ENCODE data around the gene DCDC2.
"Not testable (repeated sequence)": the region's sequence is repeated elsewhere in the genome, so short reads cannot be mapped to it uniquely, and the experiment has no call there.

The DCDC2 gene

DNA sequence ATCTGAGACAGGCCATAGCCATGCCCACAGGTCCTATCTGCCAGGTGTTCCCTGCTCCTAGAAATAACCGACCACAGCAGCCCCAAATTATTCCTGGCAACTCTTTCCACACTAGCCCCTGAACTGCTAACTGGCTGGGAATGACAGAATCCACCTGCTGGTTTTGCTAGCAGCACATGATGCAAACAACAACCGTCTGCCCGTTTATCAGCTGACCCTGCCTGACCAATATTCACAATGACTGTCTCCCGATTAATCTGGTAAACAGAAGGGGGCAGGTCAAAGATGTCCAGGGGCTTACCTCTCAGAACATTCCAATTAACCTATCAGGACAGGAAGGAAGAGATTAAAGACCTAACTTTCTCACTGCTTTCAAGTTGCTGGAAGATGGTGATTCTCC is 130.3 kb downstream of the DCDC2 start:
- no peak for DNase-seq (ENCODE audit: low read depth in 1 of 2, low spot score in 1 of 2)

DNA sequence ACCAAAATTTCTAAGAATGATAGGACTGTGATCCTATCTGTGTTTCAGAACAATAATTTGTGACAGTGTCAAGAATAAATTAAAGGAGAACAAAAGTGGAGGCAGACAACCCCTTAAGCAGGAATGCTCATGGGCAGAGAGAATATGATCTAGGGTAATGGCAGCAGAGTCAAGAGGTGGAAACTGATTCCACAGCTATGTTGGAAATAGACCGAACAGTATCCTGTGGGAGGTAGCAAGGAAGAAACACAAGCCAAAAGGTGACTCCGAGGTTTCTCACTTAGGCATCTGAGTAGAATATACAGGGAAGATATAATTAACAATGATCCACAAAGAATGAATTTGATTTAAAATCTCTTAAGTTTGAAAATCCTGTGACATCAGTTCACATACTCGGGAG is 131.3 kb downstream of the DCDC2 start:
- no peak for DNase-seq (ENCODE audit: low read depth in 1 of 2, low spot score in 1 of 2)

- no peak for DNase-seq (ENCODE audit: low read depth in 1 of 2, low spot score in 1 of 2)
Observed at GRCh38 chr6:24225838-24226237, 132.0 kb downstream of the DCDC2 start.

DNA sequence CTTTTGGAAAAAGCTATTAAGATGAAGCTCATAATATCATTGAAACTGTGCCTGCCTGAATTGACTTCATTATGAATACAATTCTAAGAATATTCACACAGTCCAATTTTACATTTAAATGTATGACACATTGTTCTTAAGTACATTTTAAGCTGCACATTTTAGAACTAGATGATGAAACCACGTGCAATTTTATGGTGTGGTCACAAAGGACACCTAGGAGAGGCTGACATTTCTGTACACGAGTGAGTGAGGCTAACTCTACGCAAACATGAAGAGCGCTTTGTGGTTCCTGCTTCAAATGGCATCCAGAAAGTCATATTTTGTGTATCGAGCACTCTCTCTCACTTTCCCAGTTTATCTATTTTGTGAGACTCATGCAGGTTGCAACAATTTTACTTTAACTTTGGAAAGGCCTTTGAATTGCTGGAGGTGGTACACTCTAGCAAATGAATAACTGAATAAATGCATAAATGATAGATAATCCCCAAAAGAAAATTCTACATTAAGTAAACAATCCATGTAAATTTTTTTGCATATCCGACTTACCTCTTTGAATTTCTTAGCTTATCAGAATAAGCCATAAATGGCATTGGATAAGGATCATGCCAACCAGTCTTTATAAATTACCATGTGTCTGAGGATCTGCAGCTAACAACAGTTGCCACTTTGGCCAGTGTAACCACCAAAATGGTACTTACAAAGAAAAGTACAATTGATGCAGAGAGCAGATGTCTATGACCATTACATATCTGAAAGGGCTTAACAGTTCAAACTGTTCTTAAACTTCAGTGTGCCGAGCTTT is 134.5 kb downstream of the DCDC2 start:
- no peak for DNase-seq (ENCODE audit: low read depth in 1 of 2, low spot score in 1 of 2)

GRCh38 chr6:24219670-24220069 is 138.2 kb downstream of the DCDC2 start:
- no peak for DNase-seq (ENCODE audit: low read depth in 1 of 2, low spot score in 1 of 2)

GRCh38 chr6:24214984-24215383 is 142.9 kb downstream of the DCDC2 start:
- no peak for DNase-seq (ENCODE audit: low read depth in 1 of 2, low spot score in 1 of 2)

DNA sequence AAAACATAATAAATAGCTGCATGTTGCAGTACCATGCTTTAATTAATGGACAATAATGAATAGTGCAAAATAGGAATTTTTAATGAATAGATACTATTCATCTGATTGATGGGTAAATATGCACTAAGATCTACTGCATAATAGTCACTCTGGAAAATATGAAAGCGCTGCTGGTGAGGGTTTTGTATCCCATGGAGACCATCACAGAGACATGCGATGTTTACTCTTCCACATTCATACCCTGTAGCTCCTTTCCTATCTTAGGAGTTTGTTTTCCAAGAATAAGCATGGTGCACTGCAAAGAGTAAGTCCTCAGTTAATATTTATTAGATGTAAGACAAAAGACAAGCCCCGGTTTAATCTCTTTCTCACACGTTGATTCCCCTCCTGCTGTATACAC is 150.4 kb downstream of the DCDC2 start:
- no peak for DNase-seq (ENCODE audit: low read depth in 1 of 2, low spot score in 1 of 2)

DNA sequence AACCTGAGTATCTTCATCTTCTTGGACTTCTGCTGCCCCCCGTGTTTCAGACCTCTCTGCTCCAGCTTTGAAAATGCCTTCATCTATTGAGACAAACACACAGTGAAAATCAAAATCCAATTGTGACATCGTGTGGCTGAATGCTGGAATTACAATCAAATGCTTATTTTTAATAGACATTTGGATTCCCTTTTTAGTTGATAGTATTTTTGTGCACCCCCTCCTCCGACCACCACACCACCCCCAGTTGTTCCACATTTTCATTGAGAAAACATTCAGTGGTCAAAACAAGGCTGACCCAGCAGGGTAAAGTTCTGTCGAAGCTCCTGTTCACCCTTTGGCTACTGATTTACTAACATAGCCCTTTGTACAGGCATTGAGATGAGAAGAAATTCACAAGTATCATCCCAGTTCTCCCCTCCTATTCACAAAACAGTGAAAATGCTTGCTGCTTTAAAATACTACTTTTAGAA is 152.8 kb downstream of the DCDC2 start:
- no peak for DNase-seq (ENCODE audit: low read depth in 1 of 2, low spot score in 1 of 2)

DNA sequence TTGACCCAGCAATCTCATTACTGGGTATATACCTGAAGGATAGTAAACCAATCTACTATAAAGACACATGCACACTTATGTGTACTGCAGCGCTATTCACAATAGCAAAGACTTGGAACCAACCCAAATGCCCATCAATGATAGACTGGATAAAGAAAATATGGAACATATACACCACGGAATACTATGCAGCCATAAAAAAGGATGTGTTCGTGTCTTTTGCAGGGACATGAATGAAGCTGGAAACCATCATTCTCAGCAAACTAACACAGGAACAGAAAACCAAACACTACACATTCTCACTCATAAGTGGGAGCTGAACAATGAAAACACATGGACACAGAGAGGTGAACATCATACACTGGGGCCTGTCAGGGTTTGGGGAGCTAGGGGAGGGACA is 153.7 kb downstream of the DCDC2 start:
- not testable (repeated sequence) for DNase-seq (ENCODE audit: low read depth in 1 of 2, low spot score in 1 of 2)

DNA sequence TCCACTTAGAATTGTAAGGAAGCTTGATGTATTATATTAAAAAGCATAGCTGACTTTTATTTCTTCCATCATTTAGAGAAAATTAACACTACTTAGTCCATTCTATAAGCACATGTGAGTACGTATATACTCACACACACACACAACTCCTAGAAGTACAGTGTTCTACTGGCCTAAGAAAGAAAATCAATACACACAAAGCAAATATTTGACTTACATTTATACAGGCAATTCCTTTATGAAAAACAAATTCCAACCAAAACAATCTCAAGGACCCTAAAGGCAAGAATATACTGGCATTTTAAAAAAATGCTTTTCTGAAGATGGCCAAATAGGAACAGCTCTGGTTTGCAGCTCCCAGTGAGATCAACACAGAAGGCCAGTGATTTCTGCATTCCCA is 160.0 kb downstream of the DCDC2 start:
- no peak for DNase-seq (ENCODE audit: low read depth in 1 of 2, low spot score in 1 of 2)

GRCh38 chr6:24195836-24196597 is 161.8 kb downstream of the DCDC2 start:
- no peak for DNase-seq (ENCODE audit: low read depth in 1 of 2, low spot score in 1 of 2)

GRCh38 chr6:24194978-24195700 is 162.7 kb downstream of the DCDC2 start:
- no peak for DNase-seq (ENCODE audit: low read depth in 1 of 2, low spot score in 1 of 2)

- no peak for DNase-seq (ENCODE audit: low read depth in 1 of 2, low spot score in 1 of 2)
Observed at GRCh38 chr6:24193364-24193763, 164.5 kb downstream of the DCDC2 start.

DNA sequence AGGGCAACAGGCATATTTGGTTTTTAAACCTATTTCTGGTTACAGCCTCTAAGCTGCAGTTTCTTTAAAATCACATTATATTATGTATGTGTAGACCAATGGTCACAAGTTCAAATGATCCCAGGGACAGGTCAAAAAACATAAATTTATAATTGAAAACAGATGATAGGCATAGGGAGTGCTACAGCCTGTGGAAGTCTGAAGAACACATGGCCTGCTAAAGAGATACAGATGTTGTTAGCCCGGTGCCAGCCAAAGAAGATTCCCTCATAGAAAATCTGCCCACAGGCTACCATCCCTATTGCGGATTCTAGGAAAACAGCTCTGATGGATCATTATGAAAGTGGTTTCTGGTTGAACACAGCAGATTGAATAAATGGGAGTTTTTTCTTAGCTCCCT is 166.5 kb downstream of the DCDC2 start:
- no peak for DNase-seq (ENCODE audit: low read depth in 1 of 2, low spot score in 1 of 2)

DNA sequence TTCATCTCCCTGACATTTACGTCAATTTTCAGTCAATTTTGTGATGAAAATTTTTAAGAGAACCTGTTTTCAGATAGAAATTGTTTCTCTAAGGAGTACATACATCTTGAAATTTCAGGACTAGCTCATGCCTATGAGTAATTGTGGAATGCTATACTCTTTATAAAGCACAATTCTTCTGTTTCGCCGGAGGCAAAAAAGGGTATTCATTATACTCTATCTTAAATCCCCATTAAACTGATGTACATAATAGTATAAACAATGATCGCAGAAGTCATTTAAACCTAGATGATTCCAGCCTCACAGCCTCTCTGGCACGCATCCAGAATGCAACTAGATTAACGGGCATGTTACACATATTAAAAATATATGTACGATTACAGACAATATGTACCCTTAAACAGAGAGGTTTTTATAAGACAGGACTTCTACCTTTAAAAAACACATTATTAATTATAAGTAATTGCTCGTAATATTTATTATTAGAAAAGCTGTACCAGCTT is 169.2 kb downstream of the DCDC2 start:
- DNase-seq (ENCODE audit: low read depth in 1 of 2, low spot score in 1 of 2): no peak

DNA sequence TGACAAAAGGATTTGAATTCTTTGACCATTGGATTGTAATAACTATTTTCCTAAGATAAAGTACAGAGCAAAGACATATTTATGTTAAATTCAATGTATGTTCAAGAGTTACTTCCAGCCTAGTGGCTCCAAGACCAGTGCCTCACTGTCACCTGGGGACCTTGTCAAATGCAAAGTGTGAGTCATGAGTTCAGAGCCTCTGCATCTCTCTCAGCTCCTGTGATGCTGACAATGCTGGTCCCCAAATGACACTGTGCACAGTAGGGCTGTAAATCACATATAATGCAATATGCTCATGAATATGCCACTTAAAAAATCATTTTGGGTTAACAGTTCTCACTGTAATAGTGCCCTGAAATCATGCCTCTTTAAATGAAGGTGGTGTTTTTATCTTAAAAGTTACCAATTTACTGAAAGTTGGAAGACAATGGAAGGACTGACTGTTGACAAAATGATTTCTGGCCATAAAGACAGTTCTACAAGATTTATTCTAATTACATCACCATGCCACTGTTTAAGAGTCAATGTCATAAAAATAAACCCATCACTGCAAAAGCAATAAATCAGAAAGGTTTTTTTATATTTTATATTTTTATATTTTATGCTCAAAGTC is 169.8 kb downstream of the DCDC2 start:
- DNase-seq (ENCODE audit: low read depth in 1 of 2, low spot score in 1 of 2): no peak

- no peak for DNase-seq (ENCODE audit: low read depth in 1 of 2, low spot score in 1 of 2)
Observed at GRCh38 chr6:24186349-24186748, 171.5 kb downstream of the DCDC2 start.

GRCh38 chr6:24183584-24183983 is 174.3 kb downstream of the DCDC2 start:
- no peak for DNase-seq (ENCODE audit: low read depth in 1 of 2, low spot score in 1 of 2)

DNA sequence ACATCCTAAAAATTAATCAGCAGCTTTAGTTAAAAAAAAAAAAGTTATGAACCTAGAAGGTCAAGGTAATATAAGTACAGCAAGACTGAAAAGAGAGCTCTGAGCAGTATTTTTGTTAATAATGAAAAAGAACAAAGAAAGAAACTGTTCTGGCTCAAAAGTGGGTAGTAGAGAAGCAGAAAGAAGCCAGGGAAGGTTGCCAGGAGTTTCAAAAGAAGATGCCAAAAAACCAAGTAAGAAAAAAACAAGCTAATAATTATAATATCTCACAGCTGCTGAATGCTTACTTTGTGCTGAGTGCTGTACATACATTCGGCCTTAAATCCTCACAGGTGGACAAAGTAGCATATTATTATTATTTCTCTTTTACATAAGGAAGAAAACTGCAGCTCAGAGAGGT is 200.0 kb downstream of the DCDC2 start:
- no peak for DNase-seq (ENCODE audit: low read depth in 1 of 2, low spot score in 1 of 2)

DNA sequence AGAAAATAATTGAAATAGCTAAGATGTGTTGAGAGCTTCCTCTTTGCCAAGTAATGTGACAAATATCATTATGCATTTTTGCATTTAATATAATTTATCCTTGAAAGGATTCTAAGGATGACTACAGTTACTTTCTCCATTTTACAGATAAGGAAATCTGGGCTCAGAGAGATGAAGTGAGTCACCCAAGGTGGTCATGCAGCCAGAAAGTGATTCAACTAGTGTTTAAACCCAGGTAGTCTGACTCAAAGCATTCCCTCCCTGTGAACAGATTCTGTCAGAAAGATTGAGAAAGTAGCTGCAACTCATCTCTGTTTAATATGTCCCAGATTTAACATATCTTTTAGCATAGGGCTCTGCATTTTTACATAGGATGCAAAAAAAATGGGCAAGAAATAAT is 203.7 kb downstream of the DCDC2 start:
- DNase-seq (ENCODE audit: low read depth in 1 of 2, low spot score in 1 of 2): no peak

DNA sequence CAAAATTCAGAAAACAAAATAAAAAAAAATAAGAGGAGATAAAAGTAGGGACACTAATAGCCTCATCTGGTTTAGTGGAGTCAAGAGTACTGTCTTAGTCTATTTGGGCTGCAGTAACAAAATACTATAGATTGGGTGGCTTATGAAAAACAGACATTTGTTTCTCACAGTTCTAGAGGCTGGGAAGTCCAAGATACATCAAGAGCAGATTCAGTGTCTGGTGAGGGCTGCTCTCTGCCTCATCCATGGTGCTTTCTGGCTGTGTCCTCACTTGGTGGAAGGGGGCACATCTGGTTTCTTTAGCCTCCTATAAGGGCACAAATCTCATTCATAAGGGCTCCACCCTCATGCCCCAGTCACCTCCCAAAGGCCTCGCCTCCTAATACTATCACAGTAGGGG is 205.8 kb downstream of the DCDC2 start:
- no peak for DNase-seq (ENCODE audit: low read depth in 1 of 2, low spot score in 1 of 2)
